ENCODE data around the gene VILL. TPM values are rescaled to one million over a fixed set of nuclear protein-coding genes. Genes with fewer than 3 reads are reported as not detected.

Gene VILL
- total and polyA plus RNA-seq, 2 of the 8 experiments (the other 6 are each of a cell fraction or from before 2014, with no cell fraction given): 4.1 to 4.2 TPM

GRCh38 chr3:38000242-38000916 lies 9.8 kb downstream of the VILL start:
- no peak overlapping the region for H2BK120ac ChIP-seq (replicated peaks; ENCODE audit: low read depth, low read length)
- no peak overlapping the region for H4K91ac ChIP-seq (replicated peaks; ENCODE audit: insufficient read length, low read length)
- FAIRE-seq (no peak), DNase-seq (ENCODE audit: low read depth in 1 of 2, low spot score in 2 of 2) (no peak)
- no peak overlapping the region for H3K4me3 ChIP-seq (ENCODE audit: extremely low read depth in 1 of 4, insufficient read depth in 2 of 4, low read depth in 3 of 4, low read length in 4 of 4)
- H3K4ac ChIP-seq (replicated peaks; ENCODE audit: insufficient read length, low read depth, low read length): no peak overlapping the region
- H4K20me1 ChIP-seq (replicated peaks in 1 of 2; ENCODE audit: control insufficient read depth in 1 of 2, insufficient read depth in 2 of 2, low read length in 2 of 2): peaks cover 0 to 6% of the 10 kb centered on the region in 2 experiments
- H3K4me1 ChIP-seq (replicated peaks in 1 of 4; ENCODE audit: control insufficient read depth in 3 of 4, insufficient read depth in 4 of 4, low read length in 3 of 4): peaks cover 0 to 10% (median 7%) of the 10 kb centered on the region in 4 experiments; a peak in 6 of 7 replicates
- no peak overlapping the region for H3K14ac ChIP-seq (ENCODE audit: insufficient read length)
- peaks cover 5% of the 10 kb centered on the region; the same call in 1 of the 2 replicates for H3K23me2 ChIP-seq (ENCODE audit: low read depth, low read length)
- no peak overlapping the region for H3K9ac ChIP-seq (replicated peaks in 1 of 4; ENCODE audit: extremely low read depth in 1 of 4, low read depth in 3 of 4, low read length in 3 of 4)
- CTCF ChIA-PET (ENCODE audit: partially characterized antibody): interaction anchor here (0.6 to 5.3 kb wide), 9 partner anchors 10 to 1443 kb away, joined by 3 to 75 read pairs (median 25); partner anchors contain the start of genes PLCD1 and VILL
- no peak overlapping the region for H3K18ac ChIP-seq (ENCODE audit: extremely low read depth, low read length)
- H2BK20ac ChIP-seq (ENCODE audit: low read length): no peak overlapping the region
- H3K56ac ChIP-seq (replicated peaks; ENCODE audit: insufficient read length, low read depth, low read length): no peak overlapping the region
- no peaks in the 10 kb centered on the region; the same call in 1 of the 2 replicates for H3K79me1 ChIP-seq (ENCODE audit: low read depth, low read length)
- WGBS, 2 experiments (ENCODE audit: extremely low coverage in 1 of 2, insufficient coverage in 1 of 2, insufficient read length in 1 of 2, insufficient replicate concordance in 2 of 2, low coverage in 1 of 2, low lambda C conversion rate in 2 of 2, missing lambda C conversion rate in 1 of 2): 87% methylated on average over 6 of the region's 6 CpGs; no CpG with 5 or more reads in 1 of the 2 experiments
- H3K4me2 ChIP-seq (ENCODE audit: insufficient read depth in 1 of 2, low read depth in 2 of 2, low read length in 2 of 2): no peak overlapping the region
- peaks cover 0 to 2% (median under 1%) of the 10 kb centered on the region in 4 experiments; a peak in 1 of 8 replicates for H3K36me3 ChIP-seq (ENCODE audit: control insufficient read depth in 2 of 4, insufficient read depth in 4 of 4, low read length in 3 of 4)
- POLR2A ChIA-PET (ENCODE audit: partially characterized antibody): interaction anchor here (0.7 kb wide), 1 partner anchor 145 kb away, joined by 3 read pairs; no protein-coding TSS in a partner anchor
- H4K8ac ChIP-seq (ENCODE audit: extremely low read depth, insufficient read depth, low read length): no peak overlapping the region
- no peak overlapping the region for H3K27ac ChIP-seq (ENCODE audit: low read depth, low read length)
- no peak overlapping the region for H2BK15ac ChIP-seq (ENCODE audit: low read length)
- H3K9me3 ChIP-seq (ENCODE audit: insufficient read depth in 2 of 2, low read depth in 1 of 2, low read length in 1 of 2): no peaks in the 10 kb centered on the region
- H2BK5ac ChIP-seq (ENCODE audit: low read depth, low read length): no peak overlapping the region
- H4K5ac ChIP-seq (ENCODE audit: insufficient read length, low read depth, low read length): no peak overlapping the region
- no peaks in the 10 kb centered on the region for H3K79me2 ChIP-seq (ENCODE audit: control insufficient read depth in 1 of 2, insufficient read depth in 2 of 2, low read length in 2 of 2)
- no peak overlapping the region for H2BK12ac ChIP-seq (ENCODE audit: low read depth, low read length)
- H2AFZ ChIP-seq (ENCODE audit: low read length): no peak overlapping the region
- H3K27me3 ChIP-seq (replicated peaks in 1 of 4; ENCODE audit: control insufficient read depth in 3 of 4, extremely low read depth in 1 of 4, insufficient read depth in 3 of 4, low read length in 3 of 4): peaks cover 0 to 13% (median 5%) of the 10 kb centered on the region in 4 experiments; a peak in 2 of 7 replicates
- H2AK5ac ChIP-seq (ENCODE audit: low read depth, low read length): no peak overlapping the region
- H3K23ac ChIP-seq (ENCODE audit: insufficient read length): no peak overlapping the region
- TF ChIP-seq KDM4A (IDR thresholded peaks at IDR 0.05; ENCODE audit: low read depth, low read length, severe bottlenecking): no peak
- no peak for TF ChIP-seq SRF (IDR thresholded peaks at IDR 0.05; ENCODE audit: low read depth, low read length)
- no peak for TF ChIP-seq CTCF (IDR thresholded peaks at IDR 0.05; ENCODE audit: control extremely low read depth in 1 of 3, insufficient read depth in 1 of 3, low read depth in 1 of 3, low read length in 3 of 3)
- TF ChIP-seq GTF2F1 (IDR thresholded peaks at IDR 0.05; ENCODE audit: borderline replicate concordance, low read depth, low read length): no peak
- no peak for TF ChIP-seq EP300 (IDR thresholded peaks at IDR 0.05; ENCODE audit: borderline replicate concordance in 1 of 2, low read depth in 2 of 2, low read length in 2 of 2)
- TF ChIP-seq CEBPB (IDR thresholded peaks at IDR 0.05; ENCODE audit: low read depth, low read length): no peak
- TF ChIP-seq JUN (IDR thresholded peaks at IDR 0.05; ENCODE audit: low read depth, low read length): no peak
- no peak for TF ChIP-seq RBBP5 (IDR thresholded peaks at IDR 0.05; ENCODE audit: borderline replicate concordance, low read depth, low read length)
- no peak for TF ChIP-seq SUZ12 (IDR thresholded peaks at IDR 0.05; ENCODE audit: low read length)
